ENCODE data around the gene TTYH3. TPM values are rescaled to one million over a fixed set of nuclear protein-coding genes. Genes with fewer than 3 reads are reported as not detected.

The TTYH3 gene
- total and polyA plus RNA-seq, 2 of the 8 experiments (the other 6 are each of a cell fraction or from before 2014, with no cell fraction given): 66.2 to 169 TPM

GRCh38 chr7:2646680-2647571 is 15.1 kb downstream of the TTYH3 start:
- H2BK15ac ChIP-seq (ENCODE audit: low read length): peak overlapping the region; percentile 46; the same call in 1 of the 2 replicates
- H3K4me2 ChIP-seq (ENCODE audit: insufficient read depth in 1 of 2, low read depth in 2 of 2, low read length in 2 of 2): peak overlapping the region; percentile 8 to 25; a peak in 2 of 4 replicates
- H3K23me2 ChIP-seq (ENCODE audit: low read depth, low read length): no peaks in the 10 kb centered on the region
- H2BK12ac ChIP-seq (ENCODE audit: low read depth, low read length): no peak overlapping the region
- H3K79me1 ChIP-seq (ENCODE audit: low read depth, low read length): peaks cover 13% of the 10 kb centered on the region; the same call in 1 of the 2 replicates
- 83% methylated on average over 34 of the region's 73 CpGs; no CpG with 5 or more reads in 1 of the 2 experiments for WGBS, 2 experiments (ENCODE audit: extremely low coverage in 1 of 2, insufficient coverage in 1 of 2, insufficient read length in 1 of 2, insufficient replicate concordance in 2 of 2, low coverage in 1 of 2, low lambda C conversion rate in 2 of 2, missing lambda C conversion rate in 1 of 2)
- H3K18ac ChIP-seq (ENCODE audit: extremely low read depth, low read length): peak overlapping the region; percentile 98
- DNase-seq (ENCODE audit: low read depth in 1 of 2, low spot score in 2 of 2) (peak in 1 of 2 experiments; percentile 81), FAIRE-seq (no peak)
- TF ChIP-seq SIX5 (IDR thresholded peaks at IDR 0.05; ENCODE audit: low read depth, low read length): no peak
- TF ChIP-seq JUND (IDR thresholded peaks at IDR 0.05; ENCODE audit: low read length): no peak
- TF ChIP-seq SIN3A (conservative IDR thresholded peaks at IDR 0.05 in 1 of 2, IDR thresholded peaks at IDR 0.05 in 1 of 2; ENCODE audit: low read depth in 1 of 2, low read length in 2 of 2): 0 out of 4 replicates have a peak, but pooled peaks of 1 of the 2 experiments have one; percentile 26
- peak; percentile 79 for TF ChIP-seq MAX (IDR thresholded peaks at IDR 0.05)
- no peak overlapping the region for H3K14ac ChIP-seq (ENCODE audit: insufficient read length)
- H3K36me3 ChIP-seq (ENCODE audit: control insufficient read depth in 2 of 4, insufficient read depth in 4 of 4, low read length in 3 of 4): peaks cover 0 to 33% (median 16%) of the 10 kb centered on the region in 4 experiments; a peak in 7 of 8 replicates
- no peaks in the 10 kb centered on the region for H3K27me3 ChIP-seq (replicated peaks in 1 of 4; ENCODE audit: control insufficient read depth in 3 of 4, extremely low read depth in 1 of 4, insufficient read depth in 3 of 4, low read length in 3 of 4)
- H3K23ac ChIP-seq (ENCODE audit: insufficient read length): no peak overlapping the region
- ChIA-PET CTCF (ENCODE audit: partially characterized antibody) (interaction anchor here (0.5 to 3.7 kb wide), 5 partner anchors 12 to 46 kb away, joined by 4 to 26 read pairs (median 4); no protein-coding TSS in a partner anchor), POLR2A (ENCODE audit: partially characterized antibody) (interaction anchor here (1.1 to 6.8 kb wide), 5 partner anchors 9 to 122 kb away, joined by 3 to 52 read pairs (median 6); partner anchors contain the start of gene TTYH3)
- peaks cover 3 to 29% (median 23%) of the 10 kb centered on the region in 4 experiments for H3K4me1 ChIP-seq (replicated peaks in 1 of 4; ENCODE audit: control insufficient read depth in 3 of 4, insufficient read depth in 4 of 4, low read length in 3 of 4)
- peaks cover 21 to 40% of the 10 kb centered on the region in 2 experiments for H4K20me1 ChIP-seq (replicated peaks in 1 of 2; ENCODE audit: control insufficient read depth in 1 of 2, insufficient read depth in 2 of 2, low read length in 2 of 2)
- H3K56ac ChIP-seq (replicated peaks; ENCODE audit: insufficient read length, low read depth, low read length): no peak overlapping the region
- peak overlapping the region; percentile 37; the same call in 1 of the 2 replicates for H3K27ac ChIP-seq (ENCODE audit: low read depth, low read length)
- H3K4me3 ChIP-seq (ENCODE audit: extremely low read depth in 1 of 4, insufficient read depth in 2 of 4, low read depth in 3 of 4, low read length in 4 of 4): peak overlapping the region in 1 of 4 experiments; percentile 22; a peak in 1 of 8 replicates
- H4K91ac ChIP-seq (replicated peaks; ENCODE audit: insufficient read length, low read length): peak overlapping the region; percentile 97
- H4K8ac ChIP-seq (ENCODE audit: extremely low read depth, insufficient read depth, low read length): peak overlapping the region; percentile 88; the same call in 1 of the 2 replicates
- H2BK120ac ChIP-seq (replicated peaks; ENCODE audit: low read depth, low read length): no peak overlapping the region
- peaks cover 0 to 27% of the 10 kb centered on the region in 2 experiments; a peak in 2 of 4 replicates for H3K79me2 ChIP-seq (ENCODE audit: control insufficient read depth in 1 of 2, insufficient read depth in 2 of 2, low read length in 2 of 2)
- H4K5ac ChIP-seq (ENCODE audit: insufficient read length, low read depth, low read length): peak overlapping the region; percentile 58
- no peak overlapping the region for H2AFZ ChIP-seq (ENCODE audit: low read length)
- no peak overlapping the region for H2BK20ac ChIP-seq (ENCODE audit: low read length)
- H3K9ac ChIP-seq (replicated peaks in 1 of 4; ENCODE audit: extremely low read depth in 1 of 4, low read depth in 3 of 4, low read length in 3 of 4): no peak overlapping the region
- H2AK5ac ChIP-seq (ENCODE audit: low read depth, low read length): no peak overlapping the region
- peak overlapping the region; percentile 94 for H3K4ac ChIP-seq (replicated peaks; ENCODE audit: insufficient read length, low read depth, low read length)
- H2BK5ac ChIP-seq (ENCODE audit: low read depth, low read length): peak overlapping the region; percentile 67
- H3K9me3 ChIP-seq (ENCODE audit: insufficient read depth in 2 of 2, low read depth in 1 of 2, low read length in 1 of 2): no peaks in the 10 kb centered on the region

Data from H1 (cell line).